ENCODE data around the gene BEGAIN. TPM values are rescaled to one million over a fixed set of nuclear protein-coding genes. Genes with fewer than 3 reads are reported as not detected.

BEGAIN gene
- total RNA-seq, 2 donors from 2014 or later: 0.74 to 0.99 TPM

DNA sequence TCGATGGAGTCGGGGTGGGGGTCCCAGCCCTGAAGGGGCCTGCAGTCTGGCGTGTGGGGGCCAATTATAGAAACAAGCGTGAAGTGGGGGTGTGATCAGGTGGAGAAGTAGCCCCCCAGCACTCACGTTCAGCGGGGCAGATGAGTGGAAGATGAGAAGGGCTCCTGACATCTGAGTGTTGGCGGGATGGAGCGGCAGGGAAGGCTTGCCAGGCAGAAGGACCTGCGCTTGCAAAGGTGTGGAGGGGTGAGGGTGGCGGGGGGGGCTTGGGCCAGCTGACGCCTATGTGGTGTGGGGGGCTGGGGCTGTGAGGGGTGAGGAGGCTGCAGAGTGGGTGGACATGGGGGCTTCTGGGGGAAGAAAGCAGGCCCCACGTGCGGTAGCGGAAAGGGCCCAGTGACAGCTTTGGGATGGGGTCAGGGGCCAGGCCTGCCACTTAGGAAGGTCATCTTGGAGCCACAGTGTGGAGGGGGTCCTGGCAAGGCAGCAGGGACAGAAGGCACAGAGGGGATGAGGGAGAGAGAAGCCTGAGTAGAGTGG, 22.2 kb upstream of the BEGAIN start:
- Histone ChIP-seq H3K4me3 (no peak overlapping the region), H3K36me3 (no peaks in the 10 kb centered on the region), H3K27ac (no peak overlapping the region), H3K4me1 (no peaks in the 10 kb centered on the region), H3K9ac (ENCODE audit: low read depth in 2 of 2, low read length in 2 of 2) (no peak overlapping the region), H3K27me3 (no peaks in the 10 kb centered on the region), H3K9me3 (no peaks in the 10 kb centered on the region)
- DNase-seq: no peak
- TF ChIP-seq, protein P1, sequence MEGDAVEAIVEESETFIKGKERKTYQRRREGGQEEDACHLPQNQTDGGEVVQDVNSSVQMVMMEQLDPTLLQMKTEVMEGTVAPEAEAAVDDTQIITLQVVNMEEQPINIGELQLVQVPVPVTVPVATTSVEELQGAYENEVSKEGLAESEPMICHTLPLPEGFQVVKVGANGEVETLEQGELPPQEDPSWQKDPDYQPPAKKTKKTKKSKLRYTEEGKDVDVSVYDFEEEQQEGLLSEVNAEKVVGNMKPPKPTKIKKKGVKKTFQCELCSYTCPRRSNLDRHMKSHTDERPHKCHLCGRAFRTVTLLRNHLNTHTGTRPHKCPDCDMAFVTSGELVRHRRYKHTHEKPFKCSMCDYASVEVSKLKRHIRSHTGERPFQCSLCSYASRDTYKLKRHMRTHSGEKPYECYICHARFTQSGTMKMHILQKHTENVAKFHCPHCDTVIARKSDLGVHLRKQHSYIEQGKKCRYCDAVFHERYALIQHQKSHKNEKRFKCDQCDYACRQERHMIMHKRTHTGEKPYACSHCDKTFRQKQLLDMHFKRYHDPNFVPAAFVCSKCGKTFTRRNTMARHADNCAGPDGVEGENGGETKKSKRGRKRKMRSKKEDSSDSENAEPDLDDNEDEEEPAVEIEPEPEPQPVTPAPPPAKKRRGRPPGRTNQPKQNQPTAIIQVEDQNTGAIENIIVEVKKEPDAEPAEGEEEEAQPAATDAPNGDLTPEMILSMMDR (IDR thresholded peaks at IDR 0.05): no peak
- intact Hi-C loops (cut with DNase I): no loop called here

DNA sequence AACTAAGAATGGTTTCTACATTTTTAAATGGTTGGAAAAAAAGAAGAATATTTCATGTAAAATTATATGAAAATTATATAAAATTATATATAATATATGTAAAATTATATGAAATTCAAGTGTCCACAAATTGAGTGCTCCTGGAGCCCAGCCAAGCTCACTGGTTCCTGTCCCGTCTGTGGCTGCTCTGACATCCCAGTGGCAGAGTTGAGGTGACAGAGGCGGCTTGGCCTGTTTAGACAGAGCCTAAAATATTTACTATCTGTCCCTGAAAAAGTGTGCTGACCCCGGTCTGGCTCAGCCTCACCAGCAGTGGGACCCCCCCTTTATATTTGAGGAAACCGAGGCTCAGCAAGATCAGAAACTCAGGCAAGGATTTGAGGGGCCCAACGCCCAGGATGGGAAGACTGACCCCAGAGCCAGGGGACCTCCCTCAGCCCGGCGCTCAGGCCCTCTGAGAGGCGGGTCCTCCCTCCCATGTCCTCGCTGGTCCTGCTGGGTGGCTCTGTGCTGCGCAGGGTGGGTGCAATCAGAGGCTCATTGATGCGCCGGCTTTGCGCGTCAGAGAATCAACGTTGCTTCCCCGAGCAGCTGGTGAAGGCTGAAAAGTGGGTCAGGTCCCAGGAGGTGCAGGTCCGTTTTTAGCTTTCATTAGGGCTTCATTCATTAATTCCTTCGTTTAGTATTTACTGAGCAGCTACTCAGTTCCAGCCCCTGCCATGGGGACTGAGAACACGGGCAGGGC, 21.5 kb upstream of the BEGAIN start:
- intact Hi-C loops (cut with DNase I): no loop called here
- no peak overlapping the region for H3K9ac ChIP-seq (ENCODE audit: low read depth in 2 of 2, low read length in 2 of 2)
- no peak overlapping the region for H3K27ac ChIP-seq
- H3K36me3 ChIP-seq: no peaks in the 10 kb centered on the region
- no peaks in the 10 kb centered on the region for H3K4me1 ChIP-seq
- H3K9me3 ChIP-seq: no peaks in the 10 kb centered on the region
- H3K4me3 ChIP-seq: no peak overlapping the region
- TF ChIP-seq, protein P1 (IDR thresholded peaks at IDR 0.05): no peak
- no peaks in the 10 kb centered on the region for H3K27me3 ChIP-seq
- DNase-seq: no peak

DNA sequence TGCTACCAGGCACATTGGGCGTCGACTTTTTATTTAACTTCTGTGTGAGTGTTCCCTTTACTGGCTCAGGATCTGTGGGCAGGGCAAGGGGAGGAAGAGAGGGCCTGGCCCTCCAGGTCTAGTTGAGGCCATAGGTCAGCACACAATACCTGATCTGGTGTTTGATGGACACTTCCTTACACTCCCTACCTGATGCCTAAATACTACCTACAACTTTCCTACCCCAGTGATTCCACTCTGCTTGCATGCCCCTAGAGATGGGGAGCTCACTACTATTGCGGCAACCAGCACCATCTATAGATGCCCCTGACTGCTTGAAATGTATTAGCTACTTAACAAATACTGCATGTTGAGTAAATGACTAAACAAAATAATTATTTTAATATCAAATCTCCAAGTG, 20.8 kb upstream of the BEGAIN start:
- H3K27me3 ChIP-seq: no peaks in the 10 kb centered on the region
- H3K4me1 ChIP-seq: no peaks in the 10 kb centered on the region
- H3K9me3 ChIP-seq: no peaks in the 10 kb centered on the region
- H3K27ac ChIP-seq: no peak overlapping the region
- intact Hi-C loops (cut with DNase I): no loop called here
- no peak overlapping the region for H3K9ac ChIP-seq (ENCODE audit: low read depth in 2 of 2, low read length in 2 of 2)
- DNase-seq: no peak
- no peak overlapping the region for H3K4me3 ChIP-seq
- H3K36me3 ChIP-seq: no peaks in the 10 kb centered on the region
- TF ChIP-seq, protein P1 (IDR thresholded peaks at IDR 0.05): no peak

DNA sequence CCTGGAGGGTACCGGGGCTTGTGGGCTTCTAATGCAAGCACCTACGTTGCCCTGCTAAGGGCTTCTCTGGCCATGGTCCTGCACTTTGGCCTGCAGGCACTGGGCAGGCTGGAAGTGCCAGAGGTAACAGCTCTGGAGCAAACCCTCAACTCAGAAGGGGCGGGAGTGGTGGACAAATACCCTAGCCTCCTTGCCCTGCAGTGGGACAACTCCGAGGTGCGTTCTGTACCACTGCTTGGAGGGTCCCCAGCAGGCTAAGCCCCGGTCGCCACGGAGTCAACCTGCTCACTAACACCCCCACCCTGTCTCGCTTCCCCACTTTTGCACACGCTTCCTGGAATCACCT, 20.4 kb upstream of the BEGAIN start:
- DNase-seq: no peak
- H3K4me1 ChIP-seq: no peaks in the 10 kb centered on the region
- H3K9me3 ChIP-seq: no peaks in the 10 kb centered on the region
- no peak overlapping the region for H3K27ac ChIP-seq
- TF ChIP-seq, protein P1 (IDR thresholded peaks at IDR 0.05): no peak
- intact Hi-C loops (cut with DNase I): no loop called here
- no peak overlapping the region for H3K4me3 ChIP-seq
- no peaks in the 10 kb centered on the region for H3K27me3 ChIP-seq
- H3K36me3 ChIP-seq: no peaks in the 10 kb centered on the region
- no peak overlapping the region for H3K9ac ChIP-seq (ENCODE audit: low read depth in 2 of 2, low read length in 2 of 2)

DNA sequence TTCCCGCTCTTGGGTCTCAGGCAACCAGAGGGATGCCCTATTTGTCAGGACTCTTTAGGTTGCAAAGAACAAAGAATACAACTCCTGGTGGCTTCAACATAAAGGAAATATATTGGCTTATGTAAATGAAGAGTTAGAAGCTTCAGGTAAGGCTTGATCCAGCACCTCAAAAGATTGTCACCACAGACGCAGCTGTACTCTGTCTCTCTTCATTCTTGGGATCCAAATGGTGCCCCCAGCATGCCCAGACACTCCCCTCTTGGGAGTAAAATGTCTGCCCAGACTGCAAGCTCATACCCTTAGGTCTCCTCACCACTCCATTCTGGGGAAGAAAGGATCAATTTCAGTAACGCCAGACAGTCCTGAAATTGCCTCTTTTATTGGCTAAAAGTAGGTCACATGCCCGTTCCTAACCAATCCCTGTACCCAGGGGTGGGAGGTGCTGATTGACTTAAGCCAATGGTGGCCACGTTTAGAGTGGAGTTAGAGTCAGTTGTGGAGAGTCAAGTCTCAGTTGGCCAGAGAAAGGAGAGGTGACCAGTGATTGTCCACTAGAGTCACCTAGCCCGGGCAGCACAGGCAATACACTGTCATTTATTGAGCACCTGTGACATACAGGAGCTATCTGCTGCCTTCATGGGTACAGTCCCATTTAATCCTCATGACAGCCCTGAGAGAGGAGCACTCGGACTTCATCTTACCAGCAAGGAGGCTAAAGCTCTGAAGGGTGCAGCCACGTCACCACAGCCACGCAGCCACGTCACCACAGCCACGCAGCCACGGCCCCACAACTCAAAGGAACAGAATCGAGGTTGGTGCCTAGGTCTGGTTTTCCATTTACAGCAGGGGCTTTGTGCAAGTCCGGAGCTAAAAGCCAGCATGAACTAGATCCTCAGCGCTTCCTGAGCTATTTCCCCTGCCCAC, 19.7 kb upstream of the BEGAIN start:
- Histone ChIP-seq H3K27ac (no peak overlapping the region), H3K9me3 (no peaks in the 10 kb centered on the region), H3K4me3 (no peak overlapping the region), H3K27me3 (no peaks in the 10 kb centered on the region), H3K4me1 (no peaks in the 10 kb centered on the region), H3K9ac (ENCODE audit: low read depth in 2 of 2, low read length in 2 of 2) (no peak overlapping the region), H3K36me3 (no peaks in the 10 kb centered on the region)
- TF ChIP-seq, protein P1 (IDR thresholded peaks at IDR 0.05): no peak
- no peak for DNase-seq
- intact Hi-C loops (cut with DNase I): no loop called here
